Stimulated activated CD4-positive, alpha-beta T cell treated with anti-CD3 and anti-CD28 coated beads, Interleukin-1b, Interleukin-23, amount 100 ng/mL, for 48 hours (primary cell): ENCODE data around the gene SLC5A5.

ENCODE experiments used
- DNase-seq: peaks from one replicate; pipeline ENCODE4 v3.0.0-alpha.2; 2020

The SLC5A5 gene

GRCh38 chr19:17871878-17872250 is at the start of gene SLC5A5:
Gene SLC5A5, plus strand, starts transcription at chr19:17871945. Its CDS starts 375 bp downstream, at chr19:17872320.
- DNase-seq, result peak; percentile 34

DNA sequence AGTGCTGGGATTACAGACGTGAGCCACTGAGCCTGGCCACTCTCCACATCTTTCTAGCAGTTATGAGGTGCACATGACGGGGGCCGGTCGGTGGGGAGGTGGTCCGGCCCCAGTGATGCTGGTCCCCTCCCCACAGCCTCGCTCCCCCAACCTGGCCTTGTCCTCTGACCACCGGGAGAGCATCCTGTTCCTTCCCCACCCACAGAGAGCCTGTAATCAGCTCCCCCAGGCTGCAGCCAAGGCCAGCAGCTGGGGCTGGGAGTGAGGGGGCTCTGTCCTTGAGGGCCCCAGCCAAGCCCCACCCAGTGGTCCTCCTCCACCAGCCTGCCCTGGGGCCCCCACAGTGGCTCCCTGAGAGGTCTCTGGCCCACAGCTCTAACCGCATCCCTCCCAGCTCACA is 47.4 kb upstream of the SLC5A5 start:
- DNase-seq, result no peak

- DNase-seq, result no peak
Measured at GRCh38 chr19:17826508-17827056, 45.2 kb upstream of the SLC5A5 start.

- no peak for DNase-seq
Measured at GRCh38 chr19:17829855-17830566, 41.7 kb upstream of the SLC5A5 start.

- DNase-seq, result peak; percentile 77
Measured at GRCh38 chr19:17830567-17831418, 41.0 kb upstream of the SLC5A5 start.

DNA sequence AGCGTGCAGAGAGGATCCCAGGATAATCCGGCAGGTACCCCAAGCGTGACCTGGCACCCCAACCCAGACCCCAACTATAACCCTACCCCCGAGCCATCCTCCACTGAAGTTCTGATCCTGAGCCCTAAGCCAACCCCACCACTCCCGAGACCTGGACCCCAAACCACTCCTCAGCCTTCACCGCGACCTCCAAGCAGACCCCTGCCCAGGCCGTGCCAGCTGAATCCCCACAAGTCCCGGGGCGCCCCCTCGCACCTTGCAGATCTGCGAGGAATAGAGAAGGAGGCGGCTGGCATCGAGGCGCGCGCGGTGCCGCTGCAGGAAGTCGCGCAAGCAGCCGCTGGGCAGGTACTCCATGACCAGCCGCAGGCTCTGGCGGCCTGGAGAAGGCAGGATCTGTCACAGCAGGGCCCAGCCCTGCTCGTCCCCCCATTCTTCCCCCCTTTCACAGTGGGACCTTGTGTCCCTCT is 40.3 kb upstream of the SLC5A5 start:
- no peak for DNase-seq

GRCh38 chr19:17832443-17833208 is 39.1 kb upstream of the SLC5A5 start:
- no peak for DNase-seq

DNA sequence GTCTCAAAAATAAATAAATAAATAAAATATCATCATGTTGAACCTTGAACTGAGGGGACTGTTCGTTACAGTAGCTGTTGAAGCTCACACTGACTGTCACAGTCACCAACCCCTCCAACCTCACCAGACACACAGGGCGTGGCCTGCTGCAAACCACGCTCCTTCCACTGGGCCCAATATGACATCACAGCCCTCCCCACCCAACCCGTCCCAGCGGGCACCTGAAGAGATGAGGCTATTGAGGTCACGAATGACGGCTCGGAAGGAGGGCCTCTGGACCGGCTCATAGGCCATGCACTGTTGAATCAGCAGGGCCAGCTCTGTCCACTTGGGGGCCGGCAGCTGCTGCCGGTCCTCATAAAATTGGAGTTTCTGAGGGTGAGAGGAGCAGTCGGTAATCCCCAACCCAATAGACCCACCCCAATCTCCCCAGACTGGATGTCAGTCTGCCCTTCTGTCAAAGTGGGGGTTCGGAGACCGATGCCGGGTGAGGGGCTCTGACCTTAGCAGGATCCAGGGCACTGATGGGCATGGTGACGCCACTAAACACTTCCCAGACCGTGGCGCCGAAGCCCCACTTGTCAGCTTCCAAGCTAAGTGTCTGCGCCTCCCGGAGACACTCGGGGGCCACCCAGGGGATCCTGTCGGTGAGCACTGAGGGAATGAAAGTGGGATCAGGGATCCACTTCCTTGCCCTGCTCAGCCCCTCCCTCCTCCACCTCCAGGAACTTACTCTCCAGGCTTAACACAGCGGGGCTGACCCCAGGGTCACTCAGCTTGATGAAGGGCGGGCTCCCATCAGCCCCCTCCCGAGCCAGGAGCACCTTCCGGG is 37.2 kb upstream of the SLC5A5 start:
- DNase-seq, result no peak

GRCh38 chr19:17835182-17836006 is 36.4 kb upstream of the SLC5A5 start:
- DNase-seq, result no peak

GRCh38 chr19:17836530-17836929 is 35.2 kb upstream of the SLC5A5 start:
- no peak for DNase-seq

DNA sequence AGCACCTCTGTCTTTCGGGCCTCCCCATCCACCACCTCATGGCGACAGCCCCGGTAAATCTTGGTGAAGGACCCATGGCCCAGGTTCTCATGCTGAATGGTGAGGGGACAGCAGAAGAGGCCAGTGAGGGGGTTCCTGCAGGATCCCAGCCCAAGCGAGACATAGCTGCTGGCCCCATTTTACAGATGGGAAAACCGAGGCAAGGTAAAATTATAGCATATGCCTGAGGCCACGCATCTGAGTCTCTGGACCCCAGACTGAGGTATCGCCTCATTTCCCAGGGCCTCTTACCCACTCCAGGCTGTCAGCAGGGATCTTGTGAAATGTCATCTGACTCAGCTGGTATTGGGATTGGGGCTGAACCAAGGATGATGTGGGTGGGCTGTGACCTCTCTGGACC is 33.8 kb upstream of the SLC5A5 start:
- no peak for DNase-seq

- DNase-seq, result no peak
Measured at GRCh38 chr19:17840019-17840418, 31.7 kb upstream of the SLC5A5 start.

- DNase-seq, result no peak
Measured at GRCh38 chr19:17841371-17841809, 30.4 kb upstream of the SLC5A5 start.

DNA sequence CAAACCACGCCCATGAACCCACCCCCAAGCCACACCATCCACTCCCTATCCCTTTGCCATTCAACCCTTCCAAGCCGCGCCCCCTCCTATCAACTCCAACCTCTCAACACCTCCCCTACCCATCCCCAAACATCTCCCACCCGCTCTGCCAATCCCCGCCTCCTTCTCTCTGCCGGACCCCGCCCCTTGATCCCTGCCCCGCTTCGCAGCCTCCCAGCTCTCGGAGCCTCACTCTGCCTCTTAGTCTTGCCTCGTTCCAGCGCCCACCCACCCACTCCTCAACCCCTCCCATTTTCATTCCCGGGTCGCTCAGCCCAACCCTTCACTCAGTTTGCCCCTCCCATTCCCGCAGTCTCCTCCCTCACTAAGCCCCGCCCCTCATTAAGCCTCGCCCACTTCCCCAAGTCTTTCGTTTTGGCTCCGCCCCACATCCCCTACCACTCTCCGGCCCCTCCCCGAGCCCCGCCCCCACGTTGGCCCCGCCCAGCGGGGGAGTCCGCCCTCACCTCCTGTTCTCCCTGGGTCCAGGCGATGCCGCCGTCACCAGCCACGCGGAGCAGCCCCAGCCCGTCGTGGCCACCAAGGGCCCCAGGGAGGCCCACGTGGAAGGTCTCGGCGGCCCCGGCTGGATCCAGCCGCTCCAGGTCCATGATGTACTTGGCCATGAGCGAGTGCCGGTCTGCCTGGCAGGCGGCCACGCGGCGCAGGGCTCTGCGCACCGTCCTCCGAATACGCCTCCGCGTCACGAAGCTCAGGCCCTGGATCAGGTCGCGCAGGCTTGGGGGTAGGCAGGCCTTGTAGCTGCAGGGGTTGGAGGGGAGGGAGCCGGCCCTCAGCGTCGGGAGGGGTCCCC is 29.7 kb upstream of the SLC5A5 start:
- DNase-seq, result peak; percentile 80

- DNase-seq, result no peak
Measured at GRCh38 chr19:17842663-17843291, 29.0 kb upstream of the SLC5A5 start.

DNA sequence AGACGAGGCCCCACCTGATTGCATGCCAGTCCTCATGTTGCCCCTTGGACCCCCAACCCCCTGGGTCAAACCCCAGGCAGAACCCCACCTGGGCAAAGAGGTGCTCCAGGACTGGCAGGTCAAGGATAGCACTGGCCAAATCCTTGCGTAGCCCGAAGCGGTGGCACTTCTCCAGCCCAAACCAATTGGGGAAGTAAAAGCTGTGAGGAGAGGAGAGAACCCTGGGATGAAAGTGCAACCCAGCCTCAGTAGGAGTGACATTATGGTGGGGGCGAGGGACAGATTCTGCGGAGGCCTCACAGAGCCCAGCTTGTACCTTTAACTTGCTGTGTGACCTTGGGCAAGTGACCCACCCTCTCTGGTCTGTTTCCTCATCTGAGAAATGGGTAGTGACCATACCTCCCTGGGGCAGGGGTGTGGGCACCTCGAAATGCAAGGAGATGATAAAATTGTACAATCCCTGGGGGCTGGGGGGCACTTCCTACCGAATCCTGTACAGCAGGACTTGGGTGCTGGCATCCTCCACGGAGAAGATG is 28.4 kb upstream of the SLC5A5 start:
- no peak for DNase-seq

DNA sequence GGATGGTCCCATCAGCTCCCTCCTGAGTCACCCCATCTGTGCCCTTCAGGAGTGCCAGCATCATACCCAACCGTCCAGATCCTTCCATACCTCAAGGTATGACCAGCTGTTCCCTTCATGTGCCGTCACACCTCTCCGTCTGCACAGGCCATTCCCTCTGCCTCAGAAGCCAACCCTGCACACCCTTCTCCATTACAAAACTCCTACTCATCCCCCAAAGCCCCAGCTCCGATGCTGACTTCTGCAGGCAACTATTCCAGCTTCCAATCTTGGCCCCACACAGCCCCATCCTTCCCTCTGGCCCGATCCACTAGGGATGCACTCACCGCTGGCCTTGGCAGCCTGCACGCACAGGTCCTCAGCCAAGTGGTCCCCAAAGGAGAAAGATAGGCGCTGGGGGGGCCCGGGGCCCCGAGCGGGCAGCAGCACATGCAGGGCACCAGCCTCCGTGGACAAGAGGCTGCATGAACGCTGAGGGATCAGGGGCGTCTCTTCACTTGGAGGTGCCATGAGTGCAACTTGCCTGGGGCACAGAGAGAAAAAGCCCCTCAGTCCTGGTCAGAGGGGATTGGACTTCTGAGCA is 27.7 kb upstream of the SLC5A5 start:
- DNase-seq, result no peak

DNA sequence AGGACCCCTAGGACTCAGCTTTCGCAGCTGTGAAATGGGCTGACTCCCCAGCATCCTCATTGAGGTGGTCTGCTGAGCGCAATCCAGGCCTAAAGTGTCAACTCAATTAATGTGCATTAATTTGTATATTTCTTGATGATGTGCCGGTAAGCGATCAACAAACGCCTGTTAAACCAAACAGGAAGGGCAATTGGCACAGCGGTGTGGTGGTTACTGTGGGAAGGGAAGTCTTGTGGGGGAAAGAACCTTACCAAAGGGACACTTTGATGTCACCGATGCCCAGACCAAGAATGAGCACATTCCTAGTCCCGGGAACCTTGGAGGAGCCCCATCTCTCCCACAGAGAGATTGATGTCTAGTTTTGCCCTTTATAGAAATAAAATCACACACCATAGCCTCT is 25.6 kb upstream of the SLC5A5 start:
- no peak for DNase-seq
